ENCODE results near the gene GUCY1A1.

DNA sequence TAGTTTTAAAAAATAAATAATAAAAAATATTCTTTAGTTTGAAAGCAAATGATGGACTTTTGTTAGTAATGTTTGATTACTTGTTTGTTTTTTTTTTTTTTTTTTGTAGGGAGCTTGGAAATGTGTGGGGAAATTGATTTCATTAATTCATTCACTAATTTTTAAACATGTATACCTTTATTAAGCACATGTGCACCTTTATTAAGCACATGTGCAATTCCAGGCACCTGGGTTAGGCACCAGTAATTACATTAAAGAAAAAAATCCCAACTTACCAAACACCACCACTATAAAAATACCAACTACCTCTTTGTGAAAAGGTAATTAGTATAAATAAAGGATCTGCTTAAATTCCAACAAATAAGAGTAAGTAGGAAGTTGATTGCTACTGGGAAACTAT, 101.7 kb downstream of the GUCY1A1 start:
- TF ChIP-seq GATA2 (IDR thresholded peaks at IDR 0.05; ENCODE audit: low read depth, low read length) (no peak), GATA3 (IDR thresholded peaks at IDR 0.05; ENCODE audit: low read depth, low read length) (no peak)
